Cardiac fibroblast (primary cell): ENCODE results near the gene P2RX3.

Experiments
- DNase-seq, 2 donors: peaks; one replicate each; pipeline versions ENCODE4 v3.0.0 to v3.0.0-alpha.2; 2010; ENCODE audit warnings: low read depth in 2 of 2
- H3K4me3 ChIP-seq, 2 donors: replicated peaks in 1 of 2; 1 replicate in 1 of 2; 2 replicates in 1 of 2; pipeline ENCODE4 v1.5.1; 2011; ENCODE audit warnings: low read depth in 2 of 2, low read length in 2 of 2, mild to moderate bottlenecking in 2 of 2, moderate library complexity in 1 of 2
- TF ChIP-seq, protein P1 (sequence below): IDR thresholded peaks from one replicate; pipeline ENCODE4 v1.5.1; 2011; ENCODE audit warnings: low read depth, mild to moderate bottlenecking, low read length, inconsistent platforms

The P2RX3 gene

DNA sequence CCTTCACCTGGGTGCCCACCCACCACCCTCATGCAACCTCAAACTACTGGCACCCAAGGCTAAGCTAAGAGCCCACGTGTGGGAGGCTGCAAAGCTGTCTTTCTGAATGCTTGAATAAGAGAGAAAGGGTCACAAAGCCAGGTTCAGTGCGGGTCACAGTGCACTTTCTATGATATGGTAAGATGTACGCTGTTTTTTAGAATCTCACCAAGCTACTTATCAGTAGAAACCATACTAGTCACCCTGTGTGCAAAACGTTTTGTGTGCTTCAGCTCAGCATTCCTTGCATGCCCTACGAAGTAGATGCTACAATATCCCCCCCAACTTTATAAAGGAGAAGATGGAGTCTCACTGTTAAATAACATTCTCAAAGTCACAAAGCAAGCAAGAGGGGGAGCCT lies 14.9 kb downstream of the P2RX3 start:
- TF ChIP-seq, protein P1, sequence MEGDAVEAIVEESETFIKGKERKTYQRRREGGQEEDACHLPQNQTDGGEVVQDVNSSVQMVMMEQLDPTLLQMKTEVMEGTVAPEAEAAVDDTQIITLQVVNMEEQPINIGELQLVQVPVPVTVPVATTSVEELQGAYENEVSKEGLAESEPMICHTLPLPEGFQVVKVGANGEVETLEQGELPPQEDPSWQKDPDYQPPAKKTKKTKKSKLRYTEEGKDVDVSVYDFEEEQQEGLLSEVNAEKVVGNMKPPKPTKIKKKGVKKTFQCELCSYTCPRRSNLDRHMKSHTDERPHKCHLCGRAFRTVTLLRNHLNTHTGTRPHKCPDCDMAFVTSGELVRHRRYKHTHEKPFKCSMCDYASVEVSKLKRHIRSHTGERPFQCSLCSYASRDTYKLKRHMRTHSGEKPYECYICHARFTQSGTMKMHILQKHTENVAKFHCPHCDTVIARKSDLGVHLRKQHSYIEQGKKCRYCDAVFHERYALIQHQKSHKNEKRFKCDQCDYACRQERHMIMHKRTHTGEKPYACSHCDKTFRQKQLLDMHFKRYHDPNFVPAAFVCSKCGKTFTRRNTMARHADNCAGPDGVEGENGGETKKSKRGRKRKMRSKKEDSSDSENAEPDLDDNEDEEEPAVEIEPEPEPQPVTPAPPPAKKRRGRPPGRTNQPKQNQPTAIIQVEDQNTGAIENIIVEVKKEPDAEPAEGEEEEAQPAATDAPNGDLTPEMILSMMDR: no peak
- no peak for DNase-seq
- no peak overlapping the region for H3K4me3 ChIP-seq

DNA sequence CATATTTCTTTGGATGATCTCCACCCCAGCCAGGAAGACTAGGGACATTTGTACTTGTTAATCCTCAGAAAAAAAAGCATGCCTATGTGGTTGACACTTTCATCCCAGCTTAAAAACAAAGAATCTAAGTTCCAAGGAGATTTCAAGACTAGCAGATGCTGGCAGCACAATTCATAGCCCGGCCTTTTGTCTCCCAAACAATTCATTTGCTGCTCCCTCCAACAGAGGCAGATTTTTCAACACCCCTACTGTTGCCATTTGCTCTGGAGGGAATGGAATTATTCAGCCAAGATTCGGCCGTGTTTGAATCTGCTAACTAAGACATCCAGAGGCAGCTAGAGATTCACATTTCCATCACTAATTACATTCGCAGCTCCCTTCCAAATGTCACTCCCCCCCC lies 15.3 kb downstream of the P2RX3 start:
- TF ChIP-seq, protein P1: no peak

DNA sequence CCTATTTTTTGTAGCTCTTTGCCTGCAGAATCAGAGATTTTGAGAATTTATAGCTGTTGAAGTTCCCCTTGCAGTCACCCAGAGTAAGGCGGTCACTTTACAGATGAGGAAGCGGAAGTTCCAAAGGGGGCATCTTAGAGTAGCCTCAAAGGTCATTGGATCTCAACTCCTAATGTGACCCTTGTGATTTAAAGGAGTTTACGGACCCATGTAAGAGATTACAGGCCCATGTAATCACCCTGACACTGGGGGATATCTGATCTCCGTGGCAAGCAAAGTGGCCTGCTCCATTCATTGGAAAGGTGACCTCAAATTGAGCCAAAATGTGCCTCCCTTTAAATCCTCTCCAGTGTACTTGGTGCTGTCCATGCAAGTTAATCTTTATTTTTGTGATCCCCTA lies 15.7 kb downstream of the P2RX3 start:
- TF ChIP-seq, protein P1: no peak
- DNase-seq: no peak
- H3K4me3 ChIP-seq: no peak overlapping the region

More for the DNA sequence above, 15.3 kb downstream of the P2RX3 start:
- no peak for DNase-seq
- H3K4me3 ChIP-seq: no peak overlapping the region

DNA sequence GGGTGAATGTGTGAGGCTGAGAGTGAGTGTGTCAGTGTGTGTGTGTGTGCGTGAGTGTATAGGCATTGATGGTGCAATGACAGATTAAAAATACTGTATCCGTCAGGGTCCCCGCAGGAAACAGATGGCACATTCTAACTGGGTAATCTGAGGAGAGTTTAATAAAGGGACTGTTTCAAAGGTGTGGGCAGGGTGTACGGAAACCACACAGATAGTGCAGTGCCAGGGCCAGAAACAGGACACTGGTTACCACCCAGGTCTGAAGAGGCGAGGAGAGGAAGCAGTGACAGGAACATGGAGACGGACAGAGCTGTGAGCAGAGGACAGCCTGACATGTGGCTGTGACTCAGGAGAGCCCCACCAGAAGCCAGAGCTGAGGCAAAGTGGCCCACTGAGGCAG lies 16.5 kb downstream of the P2RX3 start:
- TF ChIP-seq, protein P1: no peak
- H3K4me3 ChIP-seq: no peak overlapping the region
- no peak for DNase-seq

DNA sequence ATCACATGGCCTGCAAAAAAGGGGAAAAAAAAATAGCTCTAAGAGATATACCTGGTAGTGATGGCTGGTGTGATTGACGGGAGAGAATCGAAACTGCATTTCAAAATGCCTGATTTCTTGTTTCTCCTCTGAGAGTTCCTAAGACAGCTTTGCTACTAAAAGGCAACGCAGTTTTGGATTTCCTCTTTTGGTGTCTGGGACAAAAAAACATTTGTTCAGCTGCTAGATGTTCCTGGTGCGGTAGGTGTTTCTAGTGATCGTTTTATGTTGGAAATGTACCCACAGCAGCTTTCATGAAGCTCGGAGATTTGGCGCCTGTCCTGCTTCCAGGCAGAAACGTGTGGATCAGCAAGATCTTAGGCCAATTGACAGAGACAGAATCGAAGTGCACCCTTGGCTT lies 18.1 kb downstream of the P2RX3 start:
- TF ChIP-seq, protein P1: no peak
- no peak for DNase-seq
- no peak overlapping the region for H3K4me3 ChIP-seq

DNA sequence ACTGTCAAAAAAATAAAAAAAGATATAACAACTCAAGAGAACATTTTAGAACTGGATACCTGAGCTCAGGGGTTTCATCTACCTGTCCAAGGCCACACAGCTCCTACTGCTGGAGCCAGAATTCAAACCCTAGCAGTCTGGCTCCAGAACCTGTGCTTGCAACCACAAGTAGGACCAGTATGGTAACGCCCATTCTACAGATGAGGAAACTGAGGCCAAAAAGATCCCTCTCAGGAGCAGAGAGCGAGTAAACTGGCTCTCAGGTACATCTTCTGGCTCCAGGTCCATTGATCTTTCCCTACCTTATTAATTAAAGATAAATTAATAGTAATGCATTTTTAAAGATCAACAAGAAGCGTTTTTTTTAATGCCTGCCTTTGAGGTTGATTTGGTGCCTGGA lies 19.2 kb downstream of the P2RX3 start:
- TF ChIP-seq, protein P1: no peak
- H3K4me3 ChIP-seq: no peak overlapping the region
- no peak for DNase-seq

DNA sequence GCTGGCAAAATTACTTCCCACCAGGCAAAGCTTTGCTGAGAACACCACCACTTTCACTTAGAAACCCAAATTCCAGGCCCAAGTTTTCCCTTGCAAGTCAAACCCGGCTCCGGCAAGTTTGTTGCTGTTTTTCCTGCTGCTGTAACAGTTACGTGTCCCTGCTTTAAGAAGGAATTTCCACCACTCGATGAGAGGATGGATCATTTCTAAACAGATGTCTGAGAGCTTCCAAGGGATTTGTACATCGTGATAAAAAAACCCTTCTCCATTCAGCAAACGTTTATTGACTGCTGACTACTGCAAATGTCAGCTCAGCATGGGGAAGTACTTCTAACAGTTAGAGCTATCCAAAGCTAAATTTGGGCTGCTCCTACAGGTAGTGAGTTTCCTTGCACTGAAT lies 19.7 kb downstream of the P2RX3 start:
- TF ChIP-seq, protein P1: no peak
- peak; percentile 10 to 23 for DNase-seq
- no peak overlapping the region for H3K4me3 ChIP-seq
